GM18870 (cell line): Measurements from ENCODE around the gene SRD5A3.

ENCODE experiments used
- ATAC-seq: cut with Tn5 transposase; IDR thresholded peaks from one replicate; pipeline ENCODE4 v1.9.1; 2021; ENCODE audit warnings: moderate library complexity; ENCODE audit not compliant: unreplicated experiment

Gene SRD5A3

DNA sequence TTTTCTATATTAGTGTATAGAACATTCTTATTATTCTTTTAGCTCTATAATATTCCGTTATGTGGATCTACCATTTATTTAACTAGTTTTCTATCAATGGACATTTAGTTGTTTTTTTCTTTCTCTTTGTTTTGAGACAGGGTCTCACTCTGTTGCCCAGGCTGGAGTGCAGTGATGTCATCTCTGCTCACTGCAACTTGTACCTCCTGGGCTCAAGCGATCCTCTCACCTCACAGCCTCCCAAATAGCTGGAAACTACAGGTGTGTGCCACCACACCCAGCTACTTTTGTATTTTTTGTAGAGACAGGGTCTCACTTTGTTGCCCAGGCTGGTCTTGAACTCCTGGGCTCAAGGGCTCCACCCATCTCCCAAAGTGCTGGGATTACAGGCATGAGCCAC lies 60.5 kb downstream of the SRD5A3 start:
- ATAC-seq: no peak

DNA sequence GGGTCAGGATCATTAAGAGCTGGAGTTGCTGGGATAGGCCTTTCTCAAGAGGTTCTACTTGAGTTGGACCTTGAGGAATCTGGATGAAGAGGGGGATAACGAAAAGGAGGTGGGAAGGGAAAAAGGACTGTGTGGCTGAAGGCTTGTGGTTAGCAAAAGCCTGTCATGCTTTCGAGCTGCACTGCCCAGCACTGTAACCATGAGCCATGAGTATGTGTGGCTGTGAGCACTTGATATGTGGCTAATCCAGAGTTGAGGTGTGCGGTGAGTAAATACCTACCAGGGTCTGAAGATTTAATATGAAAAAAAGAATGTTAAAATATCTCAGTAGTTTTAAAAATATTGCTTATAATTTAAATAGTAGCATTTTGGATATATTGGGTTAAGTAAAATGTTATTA lies 61.1 kb downstream of the SRD5A3 start:
- ATAC-seq: no peak

DNA sequence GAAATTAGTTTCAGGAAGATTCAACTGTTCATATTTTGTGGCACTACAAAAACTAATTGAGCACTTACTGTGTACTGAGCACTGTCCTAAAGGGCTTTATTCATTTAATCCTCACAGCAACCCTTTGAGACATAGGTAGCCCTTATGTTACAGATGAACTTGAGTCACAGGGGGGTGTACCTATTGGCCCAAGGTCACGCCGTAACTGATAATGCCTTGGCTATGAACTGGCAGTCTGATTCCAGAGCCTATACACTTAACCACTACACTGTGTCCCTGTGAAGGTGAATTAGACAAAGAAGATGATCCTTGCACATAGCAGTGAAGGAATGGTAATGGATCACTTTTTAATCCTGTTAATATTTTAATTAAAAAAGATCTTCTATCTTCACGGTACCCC lies 61.7 kb downstream of the SRD5A3 start:
- no peak for ATAC-seq

DNA sequence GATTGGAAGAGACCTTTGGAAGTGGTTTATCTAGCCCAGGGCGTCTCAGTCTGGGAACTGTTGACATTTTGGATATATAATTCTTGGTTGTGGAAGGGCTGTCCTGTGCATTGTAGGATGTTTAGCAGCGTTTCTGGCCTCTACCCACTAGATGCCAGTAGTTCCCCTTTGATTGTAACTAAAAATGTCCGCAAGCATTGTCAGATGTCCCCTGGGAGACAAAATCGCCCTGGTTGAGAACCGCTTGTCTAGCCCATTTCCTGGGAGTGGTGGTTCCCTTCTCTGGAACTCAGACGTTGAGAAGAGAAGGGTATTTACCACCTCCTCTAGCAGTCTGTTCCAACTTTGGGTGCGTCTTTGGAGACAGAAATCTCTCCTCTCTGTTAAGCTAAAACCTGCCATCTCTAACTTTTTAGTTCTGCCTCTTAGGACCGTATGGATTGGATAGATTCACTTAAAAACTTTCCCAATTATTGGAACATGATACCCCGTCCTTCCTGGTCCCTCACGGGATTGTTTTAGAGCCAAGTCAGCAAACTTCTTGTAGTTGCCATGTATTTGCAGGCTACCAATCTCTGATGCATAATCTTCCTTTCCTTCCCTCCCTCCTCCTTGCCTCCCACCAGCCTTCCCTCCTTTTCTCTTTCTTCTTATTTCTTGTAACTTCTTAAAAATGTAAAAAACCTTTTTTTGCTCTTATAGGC lies 63.6 kb downstream of the SRD5A3 start:
- ATAC-seq: peak; percentile 75

DNA sequence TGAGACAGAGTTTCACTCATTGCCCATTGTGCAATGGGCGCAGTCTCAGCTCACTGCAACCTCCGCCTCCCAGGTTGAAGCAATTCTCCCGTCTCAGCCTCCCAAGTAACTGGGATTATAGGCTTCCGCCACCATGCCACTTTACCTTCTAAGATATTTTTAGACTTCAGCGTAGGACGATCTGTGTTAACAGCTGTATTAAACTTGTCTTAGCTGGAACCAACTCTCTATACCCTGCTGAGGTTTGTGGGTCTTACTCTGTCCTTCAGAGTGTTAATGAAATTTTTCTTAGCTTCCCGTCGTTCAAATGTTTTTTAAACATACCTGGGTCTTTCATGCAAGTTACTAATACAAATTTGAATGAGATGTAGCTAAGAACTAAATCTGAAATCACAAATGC lies 64.4 kb downstream of the SRD5A3 start:
- ATAC-seq: no peak

DNA sequence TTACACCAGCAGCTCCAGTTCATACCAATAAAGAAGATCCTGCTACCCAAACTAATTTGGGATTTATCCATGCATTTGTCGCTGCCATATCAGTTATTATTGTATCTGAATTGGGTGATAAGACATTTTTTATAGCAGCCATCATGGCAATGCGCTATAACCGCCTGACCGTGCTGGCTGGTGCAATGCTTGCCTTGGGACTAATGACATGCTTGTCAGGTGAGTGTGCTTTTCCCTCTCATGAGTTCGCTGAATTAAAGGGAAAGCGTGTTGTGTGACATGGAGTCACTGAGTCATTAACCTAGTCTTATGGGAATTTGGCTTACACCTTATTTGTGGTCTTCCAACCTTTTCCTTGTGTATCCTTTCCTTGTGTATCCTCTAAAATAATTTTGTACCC lies 65.6 kb downstream of the SRD5A3 start:
- ATAC-seq: no peak

DNA sequence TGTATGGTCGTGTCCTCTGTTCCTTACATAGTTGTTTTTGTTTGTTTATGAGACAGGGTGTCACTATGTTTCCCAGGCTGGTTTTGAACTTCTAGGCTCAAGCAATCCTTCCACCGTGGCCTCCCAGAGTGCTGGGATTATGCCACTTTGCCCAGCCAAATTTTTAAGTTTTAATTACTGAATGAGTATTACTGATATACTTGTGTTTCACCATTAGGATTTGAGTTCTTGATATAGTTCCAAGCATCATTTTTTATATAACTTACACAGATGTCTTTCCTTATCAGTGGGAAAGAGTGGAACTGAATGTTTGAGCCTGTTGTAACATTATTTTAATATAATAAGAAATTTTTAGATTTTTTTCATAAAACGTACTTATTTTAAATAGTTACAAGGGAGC lies 70.1 kb downstream of the SRD5A3 start:
- no peak for ATAC-seq
